SKM-1 (cell line): ENCODE measurements around the gene BHLHE40.

Experiments
- DNase-seq: peaks from one replicate; lab custom pipeline; 2025; ENCODE audit not compliant: unreplicated experiment; lab: John Stamatoyannopoulos, UW

The BHLHE40 gene

GRCh38 chr3:4982773-4983738, 3.8 kb downstream of the BHLHE40 start:
- no peak for DNase-seq

DNA sequence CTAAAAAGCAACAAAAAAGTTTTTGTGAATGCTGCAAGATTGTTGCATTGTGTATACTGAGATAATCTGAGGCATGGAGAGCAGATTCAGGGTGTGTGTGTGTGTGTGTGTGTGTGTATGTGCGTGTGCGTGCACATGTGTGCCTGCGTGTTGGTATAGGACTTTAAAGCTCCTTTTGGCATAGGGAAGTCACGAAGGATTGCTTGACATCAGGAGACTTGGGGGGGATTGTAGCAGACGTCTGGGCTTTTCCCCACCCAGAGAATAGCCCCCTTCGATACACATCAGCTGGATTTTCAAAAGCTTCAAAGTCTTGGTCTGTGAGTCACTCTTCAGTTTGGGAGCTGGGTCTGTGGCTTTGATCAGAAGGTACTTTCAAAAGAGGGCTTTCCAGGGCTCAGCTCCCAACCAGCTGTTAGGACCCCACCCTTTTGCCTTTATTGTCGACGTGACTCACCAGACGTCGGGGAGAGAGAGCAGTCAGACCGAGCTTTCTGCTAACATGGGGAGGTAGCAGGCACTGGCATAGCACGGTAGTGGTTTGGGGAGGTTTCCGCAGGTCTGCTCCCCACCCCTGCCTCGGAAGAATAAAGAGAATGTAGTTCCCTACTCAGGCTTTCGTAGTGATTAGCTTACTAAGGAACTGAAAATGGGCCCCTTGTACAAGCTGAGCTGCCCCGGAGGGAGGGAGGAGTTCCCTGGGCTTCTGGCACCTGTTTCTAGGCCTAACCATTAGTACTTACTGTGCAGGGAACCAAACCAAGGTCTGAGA, 4.7 kb downstream of the BHLHE40 start:
- DNase-seq = no peak

GRCh38 chr3:4984511-4984864, 5.3 kb downstream of the BHLHE40 start:
- no peak for DNase-seq

- DNase-seq = no peak
These were observed 6.3 kb downstream of the BHLHE40 start for GRCh38 chr3:4985330-4986174.

DNA sequence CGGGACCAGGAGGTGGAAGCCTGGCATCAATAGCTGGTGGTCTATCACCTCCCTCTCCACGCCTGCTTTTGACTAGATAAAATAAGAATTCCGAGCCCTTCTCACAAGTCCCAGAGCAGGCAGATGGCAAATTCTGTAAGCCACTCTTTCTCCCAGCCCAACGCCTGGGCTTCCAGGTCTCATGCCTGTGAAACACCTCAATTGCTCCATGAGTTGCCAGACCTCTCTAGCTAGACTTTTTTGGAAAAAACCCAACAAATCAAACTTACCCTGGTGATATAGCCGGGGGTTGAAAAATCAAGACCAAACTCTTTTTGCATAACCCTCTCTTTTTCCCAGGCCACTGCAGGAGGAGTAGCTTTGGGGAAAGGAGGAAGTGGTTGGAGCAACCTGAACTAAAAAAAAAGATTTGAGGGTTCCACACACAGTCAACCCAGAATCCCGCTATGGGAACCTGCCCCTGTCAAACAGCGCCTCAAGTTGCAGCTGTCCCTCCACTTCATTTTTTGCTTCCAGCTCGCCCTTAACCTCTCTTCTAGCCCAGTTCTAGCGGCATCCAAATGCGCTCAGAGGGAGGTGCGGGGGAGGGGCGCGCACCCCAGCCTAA, 7.0 kb downstream of the BHLHE40 start:
- peak; percentile 57 for DNase-seq

- DNase-seq = no peak
These were observed 7.7 kb downstream of the BHLHE40 start for GRCh38 chr3:4986782-4987537.

- DNase-seq = no peak
These were observed 8.5 kb downstream of the BHLHE40 start for GRCh38 chr3:4987538-4988296.

DNA sequence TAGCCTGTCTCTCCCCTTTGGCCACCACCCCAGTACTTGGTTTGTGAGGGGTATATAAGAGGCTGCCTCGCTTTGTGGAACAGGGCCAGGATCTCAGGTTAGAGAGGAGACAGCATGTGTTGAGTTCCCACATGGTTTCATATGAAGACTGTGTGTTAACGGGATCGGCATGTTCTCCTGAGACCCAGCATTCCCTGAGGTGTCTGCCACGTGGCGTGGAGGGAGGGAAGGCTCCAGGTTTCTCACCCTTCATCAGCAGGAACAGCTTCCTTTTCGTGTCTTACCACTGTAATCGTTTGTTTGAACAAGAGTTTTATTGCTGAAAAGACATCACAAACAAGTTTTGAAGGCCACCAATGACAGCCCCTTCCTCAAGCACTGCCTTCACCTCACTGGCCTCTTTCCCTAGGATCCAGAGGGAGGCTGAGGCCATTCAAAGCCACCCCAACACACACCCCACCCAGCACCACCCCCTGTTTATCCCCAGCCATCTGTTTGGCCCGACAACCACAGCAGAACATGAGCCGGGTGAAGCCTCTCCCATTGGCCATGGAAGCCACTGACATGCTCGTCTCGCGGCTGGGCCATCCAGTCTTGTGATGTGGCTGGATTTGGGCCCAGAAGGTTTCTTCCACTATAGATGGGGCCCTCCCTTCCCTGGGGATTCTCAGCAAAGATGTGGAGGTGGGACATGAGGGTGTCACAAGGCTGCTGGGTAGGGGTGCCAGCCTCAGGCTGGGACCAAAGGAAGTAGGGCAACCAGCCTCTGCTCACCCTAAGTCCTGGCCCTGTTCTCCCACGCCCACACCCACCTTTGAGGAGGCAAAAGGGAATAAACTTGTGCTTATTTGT, 10.0 kb downstream of the BHLHE40 start:
- no peak for DNase-seq

GRCh38 chr3:4990069-4990468, 10.8 kb downstream of the BHLHE40 start:
- DNase-seq = no peak

DNA sequence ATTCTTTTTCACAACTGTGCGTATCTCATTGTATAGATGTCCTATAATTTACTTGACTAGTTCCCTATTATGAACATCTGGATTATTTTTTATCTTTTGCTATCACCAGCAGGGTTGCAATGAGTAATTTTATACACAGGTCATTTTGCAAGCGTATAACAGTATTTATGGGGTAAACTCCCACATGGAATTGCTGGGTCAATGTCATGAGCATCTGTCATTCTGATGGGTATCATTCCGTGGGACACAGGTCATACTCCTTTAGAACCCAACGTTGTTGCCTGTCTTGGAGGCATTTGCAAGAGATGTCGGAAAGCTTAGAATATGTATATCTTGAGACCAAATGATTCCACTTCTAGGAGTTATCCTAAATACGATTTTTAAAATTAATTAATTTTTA, 12.9 kb downstream of the BHLHE40 start:
- DNase-seq = no peak

DNA sequence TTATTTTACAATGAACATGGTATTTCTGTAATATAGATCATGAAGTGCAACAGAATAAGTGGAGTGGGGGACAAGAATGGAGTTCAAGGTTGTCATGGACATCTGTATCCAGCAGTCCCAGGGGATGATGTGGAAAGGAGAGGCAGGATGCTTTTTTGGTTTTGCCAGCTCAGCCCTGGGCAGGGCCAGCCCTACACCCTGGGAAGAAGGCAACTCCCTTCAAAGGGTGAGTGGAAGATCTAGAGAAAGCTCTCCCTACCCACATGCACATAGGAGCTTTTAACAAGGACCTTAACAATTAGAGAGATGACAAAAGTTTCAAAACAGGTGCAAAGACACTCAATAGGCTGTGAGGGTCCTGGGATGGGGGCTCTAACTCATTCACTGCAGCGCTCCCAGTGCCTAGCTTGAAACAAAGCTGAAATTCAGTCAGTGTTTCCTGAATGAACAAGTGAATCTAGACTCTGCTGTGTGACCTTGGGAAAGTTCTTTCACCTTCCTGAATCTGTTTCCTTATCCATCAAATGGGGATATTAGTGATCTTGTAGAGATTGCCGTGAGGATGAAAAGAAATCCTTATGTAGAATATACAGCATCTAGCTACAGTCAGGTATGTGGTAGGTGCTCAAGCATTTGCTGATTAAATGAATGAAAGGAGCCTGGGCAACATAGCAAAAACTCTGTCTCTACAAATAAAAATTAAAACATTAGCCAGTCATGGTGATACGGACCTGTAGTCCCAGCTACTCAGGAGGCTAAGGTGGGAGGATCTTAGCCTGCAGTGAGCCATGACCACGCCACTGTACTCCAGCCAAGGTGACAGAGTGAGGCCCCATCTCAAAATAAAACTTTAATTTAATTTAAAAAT, 14.3 kb downstream of the BHLHE40 start:
- DNase-seq = no peak

DNA sequence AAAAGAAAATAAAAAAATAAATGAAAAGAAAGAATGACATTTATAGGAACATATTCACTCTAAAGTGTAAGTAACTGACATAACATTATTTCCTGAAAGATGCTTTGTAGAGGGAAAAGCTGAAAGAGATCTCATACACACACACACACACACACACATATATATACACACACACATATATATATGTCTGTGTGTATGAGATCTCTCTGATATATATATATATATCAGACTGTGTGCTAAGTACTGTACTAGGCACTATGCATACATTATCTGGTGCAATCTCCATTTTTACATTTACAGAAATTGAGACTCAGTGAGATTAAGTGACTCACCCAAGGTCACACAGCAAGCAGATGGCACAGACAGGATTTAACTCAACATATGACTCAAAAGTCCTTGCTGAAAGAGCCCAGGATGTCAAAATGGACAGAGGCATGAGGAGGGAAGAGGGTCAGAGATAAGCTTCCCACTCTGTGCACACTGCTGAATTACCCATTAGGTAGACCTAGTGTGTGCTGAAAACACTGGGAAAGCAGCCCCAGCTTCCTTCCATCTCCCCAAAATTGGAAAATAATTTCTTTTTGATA, 15.0 kb downstream of the BHLHE40 start:
- DNase-seq = no peak

DNA sequence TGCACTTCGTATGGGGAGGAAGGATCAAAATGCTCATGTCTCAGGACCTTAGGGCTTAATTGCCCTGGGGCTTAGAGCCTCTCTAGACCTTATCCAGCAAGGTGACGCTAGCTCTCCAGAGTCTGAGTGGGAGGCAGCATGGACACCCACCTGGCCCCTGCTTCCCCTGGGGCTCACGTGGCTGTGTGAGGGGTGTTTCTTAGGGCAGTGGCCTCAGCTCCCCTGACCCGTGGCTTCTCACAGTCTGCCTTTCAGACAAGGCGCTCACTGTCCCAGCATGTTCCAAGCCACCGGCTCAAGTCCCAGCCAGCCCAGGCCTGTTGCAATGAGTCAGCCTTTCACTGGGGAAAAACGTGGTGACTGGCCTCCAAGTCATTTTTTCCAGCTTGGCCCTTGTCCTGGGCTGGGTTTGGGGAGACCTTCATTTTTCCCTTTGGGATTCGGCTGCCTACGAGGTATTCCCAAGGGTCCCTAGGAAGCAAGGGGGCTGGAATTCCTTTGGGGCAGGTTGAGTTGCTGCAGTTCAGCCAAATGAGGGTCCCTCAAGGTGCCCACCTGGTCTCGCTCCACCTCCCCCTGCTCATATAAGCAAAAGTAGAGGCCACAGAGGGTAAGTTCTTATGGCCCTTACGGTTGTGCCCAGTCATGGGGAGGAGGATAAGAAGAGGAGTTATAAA, 15.7 kb downstream of the BHLHE40 start:
- no peak for DNase-seq

GRCh38 chr3:4995500-4996053, 16.3 kb downstream of the BHLHE40 start:
- no peak for DNase-seq

DNA sequence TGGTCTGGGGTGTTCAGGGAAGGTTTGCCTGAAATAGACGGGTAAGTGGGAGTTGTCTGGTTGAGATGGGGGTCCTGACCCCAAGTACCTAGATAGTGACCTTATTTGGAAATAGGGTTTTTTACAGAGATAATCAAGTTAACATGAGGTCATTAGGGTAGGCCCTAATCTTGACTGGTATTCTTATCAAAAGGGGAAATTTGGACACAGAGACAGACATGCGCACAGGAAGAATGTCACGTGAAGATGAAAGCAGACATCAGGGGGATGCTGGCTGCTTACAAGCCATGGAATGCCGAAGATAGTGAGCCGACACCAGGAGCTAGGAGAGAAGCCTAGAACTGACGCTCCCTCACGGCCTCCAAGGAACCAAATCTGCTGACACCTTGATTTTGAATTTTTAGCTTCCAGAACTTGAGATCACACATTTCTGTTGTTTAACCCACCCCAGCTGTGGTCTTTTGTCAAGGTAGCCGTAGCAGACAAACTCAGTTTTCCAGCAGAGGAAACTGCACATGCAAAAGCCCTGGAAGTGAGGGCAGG, 17.1 kb downstream of the BHLHE40 start:
- DNase-seq = no peak

DNA sequence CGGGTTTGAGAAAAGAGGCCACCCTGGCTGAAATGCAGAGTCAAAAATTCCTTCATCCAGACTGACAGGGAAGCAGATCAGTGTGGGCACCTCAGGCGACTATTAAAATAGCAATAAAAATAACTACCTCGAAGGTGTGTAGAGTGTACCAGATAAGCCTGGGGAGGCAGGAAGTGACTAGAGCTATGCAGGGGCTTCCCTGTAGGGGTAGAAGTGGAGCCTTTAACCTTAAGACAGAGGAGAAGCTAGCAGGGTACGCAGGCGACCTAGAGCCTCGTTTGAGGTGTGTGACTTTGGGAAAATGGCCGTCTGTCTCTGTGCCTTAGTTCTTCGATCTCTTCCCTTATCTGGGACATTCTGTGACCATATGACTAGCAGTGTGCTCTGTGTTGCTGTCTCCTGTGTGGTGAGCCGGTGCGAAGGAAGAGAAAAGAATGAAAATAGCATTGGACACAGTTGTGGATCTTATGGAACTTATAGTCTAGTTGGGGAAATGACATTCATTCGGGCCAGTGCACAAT, 17.6 kb downstream of the BHLHE40 start:
- DNase-seq = no peak
